ACC112 (cell line): ENCODE results near the gene RUNX1.

Experiments
- H2AFZ ChIP-seq: fragments of 200-600 bp; sonication (generic); one replicate; pipeline ENCODE4 v1.6.0; 2017; ENCODE audit warnings: antibody characterized with exemption, low read length; ENCODE audit not compliant: unreplicated experiment
- H3K27ac ChIP-seq: fragments of 200-600 bp; sonication (generic); 2 replicates; pipeline ENCODE4 v1.5.1; 2014; ENCODE audit warnings: low read depth, mild to moderate bottlenecking, antibody characterized with exemption, low read length, moderate library complexity
- H3K27me3 ChIP-seq: fragments of 200-600 bp; sonication (generic); 2 replicates; pipeline ENCODE4 v1.6.1; 2014; ENCODE audit warnings: mild to moderate bottlenecking, antibody characterized with exemption, low read length, moderate library complexity, mixed read lengths; ENCODE audit not compliant: insufficient read depth
- H3K36me3 ChIP-seq: fragments of 200-600 bp; sonication (generic); 2 replicates; pipeline ENCODE4 v1.6.1; 2016; ENCODE audit warnings: mild to moderate bottlenecking, antibody characterized with exemption, low read length, moderate library complexity, mixed read lengths; ENCODE audit not compliant: insufficient read depth
- H3K4me1 ChIP-seq: fragments of 200-600 bp; sonication (generic); one replicate; pipeline ENCODE4 v1.6.1; 2016; ENCODE audit warnings: low read length, mixed read lengths; ENCODE audit not compliant: insufficient read depth, unreplicated experiment, control insufficient read depth
- H3K4me3 ChIP-seq: fragments of 200-600 bp; sonication (generic); 2 replicates; pipeline ENCODE4 v1.5.1; 2014; ENCODE audit warnings: mild to moderate bottlenecking, low read depth, low read length
- H3K79me2 ChIP-seq: fragments of 200-600 bp; sonication (generic); one replicate; pipeline ENCODE4 v1.6.0; 2016; ENCODE audit warnings: low read length; ENCODE audit not compliant: control insufficient read depth, unreplicated experiment, insufficient read depth

RUNX1 gene

GRCh38 chr21:34836933-34837505 lies 212.1 kb downstream of the RUNX1 start:
- Histone ChIP-seq H3K4me3 (peak overlapping the region; percentile 82), H3K27ac (peak overlapping the region; percentile 100), H3K79me2 (peaks cover 75% of the 10 kb centered on the region), H2AFZ (no peak overlapping the region), H3K27me3 (no peaks in the 10 kb centered on the region), H3K36me3 (peaks cover 37% of the 10 kb centered on the region), H3K4me1 (peaks cover 50% of the 10 kb centered on the region)

GRCh38 chr21:34836103-34836932 lies 212.8 kb downstream of the RUNX1 start:
- Histone ChIP-seq H2AFZ (no peak overlapping the region), H3K36me3 (peaks cover 37% of the 10 kb centered on the region), H3K79me2 (peaks cover 74% of the 10 kb centered on the region), H3K27ac (peak overlapping the region; percentile 100), H3K4me1 (peaks cover 47% of the 10 kb centered on the region), H3K27me3 (no peaks in the 10 kb centered on the region), H3K4me3 (peak overlapping the region; percentile 82)

GRCh38 chr21:34835526-34835925 lies 213.6 kb downstream of the RUNX1 start:
- H2AFZ ChIP-seq, result no peak overlapping the region
- H3K4me3 ChIP-seq, result peak overlapping the region; percentile 51
- peaks cover 35% of the 10 kb centered on the region for H3K36me3 ChIP-seq
- peaks cover 68% of the 10 kb centered on the region for H3K79me2 ChIP-seq
- no peaks in the 10 kb centered on the region for H3K27me3 ChIP-seq
- H3K27ac ChIP-seq, result peak overlapping the region; percentile 100
- H3K4me1 ChIP-seq, result peaks cover 49% of the 10 kb centered on the region

- Histone ChIP-seq H3K4me1 (peaks cover 49% of the 10 kb centered on the region), H3K27ac (peak overlapping the region; percentile 100), H3K4me3 (no peak overlapping the region), H3K36me3 (peaks cover 35% of the 10 kb centered on the region), H2AFZ (no peak overlapping the region), H3K27me3 (no peaks in the 10 kb centered on the region), H3K79me2 (peaks cover 66% of the 10 kb centered on the region)
These were observed 214.1 kb downstream of the RUNX1 start for GRCh38 chr21:34834852-34835501.

GRCh38 chr21:34834290-34834689 lies 214.8 kb downstream of the RUNX1 start:
- no peak overlapping the region for H3K4me3 ChIP-seq
- peaks cover 42% of the 10 kb centered on the region for H3K4me1 ChIP-seq
- H3K79me2 ChIP-seq, result peaks cover 64% of the 10 kb centered on the region
- no peak overlapping the region for H2AFZ ChIP-seq
- peaks cover 34% of the 10 kb centered on the region for H3K36me3 ChIP-seq
- H3K27ac ChIP-seq, result peak overlapping the region; percentile 100
- H3K27me3 ChIP-seq, result no peaks in the 10 kb centered on the region

- Histone ChIP-seq H3K4me3 (no peak overlapping the region), H2AFZ (no peak overlapping the region), H3K79me2 (peaks cover 57% of the 10 kb centered on the region), H3K27ac (no peak overlapping the region), H3K4me1 (peaks cover 37% of the 10 kb centered on the region), H3K36me3 (peaks cover 37% of the 10 kb centered on the region), H3K27me3 (no peaks in the 10 kb centered on the region)
These were observed 215.6 kb downstream of the RUNX1 start for GRCh38 chr21:34833465-34833864.

- H3K79me2 ChIP-seq, result peaks cover 42% of the 10 kb centered on the region
- peaks cover 55% of the 10 kb centered on the region for H3K36me3 ChIP-seq
These were observed 218.5 kb downstream of the RUNX1 start for GRCh38 chr21:34830386-34831170.

GRCh38 chr21:34827445-34828235 lies 221.5 kb downstream of the RUNX1 start:
- Histone ChIP-seq H2AFZ (no peak overlapping the region), H3K27me3 (no peaks in the 10 kb centered on the region), H3K4me3 (no peak overlapping the region), H3K79me2 (peaks cover 21% of the 10 kb centered on the region), H3K36me3 (peaks cover 75% of the 10 kb centered on the region), H3K27ac (no peak overlapping the region), H3K4me1 (peaks cover 19% of the 10 kb centered on the region)

More at GRCh38 chr21:34830386-34831170, 218.5 kb downstream of the RUNX1 start:
- Histone ChIP-seq H3K4me1 (peaks cover 23% of the 10 kb centered on the region), H3K4me3 (no peak overlapping the region), H3K27me3 (no peaks in the 10 kb centered on the region), H3K27ac (peak overlapping the region; percentile 49), H2AFZ (no peak overlapping the region)

GRCh38 chr21:34826836-34827235 lies 222.3 kb downstream of the RUNX1 start:
- H3K4me1 ChIP-seq, result peaks cover 19% of the 10 kb centered on the region

More at GRCh38 chr21:34826836-34827235, 222.3 kb downstream of the RUNX1 start:
- no peaks in the 10 kb centered on the region for H3K27me3 ChIP-seq
- H3K27ac ChIP-seq, result no peak overlapping the region
- H3K4me3 ChIP-seq, result no peak overlapping the region
- H2AFZ ChIP-seq, result no peak overlapping the region
- peaks cover 74% of the 10 kb centered on the region for H3K36me3 ChIP-seq
- H3K79me2 ChIP-seq, result peaks cover 16% of the 10 kb centered on the region
